HCT116 (cell line): ENCODE measurements around the gene NNT. TPM values are rescaled to one million over a fixed set of nuclear protein-coding genes. Genes with fewer than 3 reads are reported as not detected.

Experiments
- ATAC-seq: fragments of 200-7000 bp; cut with Tn5 transposase; 2 replicates; pipeline ENCODE4 v1.9.1; 2020; ENCODE audit warnings: mild to moderate bottlenecking, moderate library complexity
- BruUV-seq: library from RNA; stranded (reverse); fragments of 400-500 nt; replicated peaks from 2 replicates; lab custom pipeline; 2021; lab: Mats Ljungman, UMichigan
- CTCF ChIA-PET: fragments of 300-600 bp; sonication (Branson Sonifier 250); formaldehyde crosslinking; loops from one replicate; lab custom pipeline; 2021; ENCODE audit warnings: antibody characterized with exemption; lab: Charles Lee
- POLR2A ChIA-PET: fragments of 300-600, 350-600 bp; sonication (Branson Sonifier 250); formaldehyde crosslinking; loops from one replicate; lab custom pipeline; 2021; ENCODE audit warnings: antibody characterized with exemption; lab: Charles Lee
- RAD21 ChIA-PET, 2 experiments: fragments of 300-600 bp; sonication (Branson Sonifier 250); formaldehyde crosslinking; loops; one replicate each; lab custom pipeline; 2023; ENCODE audit warnings: low total read pairs in 2 of 2; ENCODE audit not compliant: uncharacterized antibody in 2 of 2, unreplicated experiment in 2 of 2, low non-redundant PET in 1 of 2; lab: Charles Lee
- DNase-seq: peaks from one replicate; pipeline ENCODE4 v3.0.0-alpha.2; 2010; ENCODE audit warnings: low read depth, low spot score
- H2AFZ ChIP-seq: fragments of 200-600 bp; shearing (Covaris generic), sonication (generic); 2 replicates; pipeline ENCODE4 v1.6.1; 2017; ENCODE audit warnings: low read depth, mixed run types, mixed read lengths, antibody characterized with exemption, low read length; ENCODE audit not compliant: poor library complexity, severe bottlenecking
- H3K27ac ChIP-seq: 2 replicates; pipeline ENCODE4 v1.5.1; 2012; ENCODE audit warnings: low read depth, low read length
- H3K27me3 ChIP-seq: fragments of 200-600 bp; sonication (generic); 2 replicates; pipeline ENCODE4 v1.6.1; 2016; ENCODE audit warnings: mixed run types, low read length, mixed read lengths; ENCODE audit not compliant: insufficient read depth
- H3K36me3 ChIP-seq, 2 experiments: fragments of 200-500 bp in 1 of 2; fragments of 200-600 bp in 1 of 2; sonication (Bioruptor generic) in 1 of 2; sonication (generic) in 1 of 2; 2 replicates each; pipeline versions ENCODE4 v1.5.1 to v1.6.1; 2014 to 2016; ENCODE audit warnings: low read length in 2 of 2, inconsistent platforms in 1 of 2, mixed read lengths in 1 of 2, mixed run types in 1 of 2; ENCODE audit not compliant: insufficient read depth in 2 of 2, control insufficient read depth in 1 of 2
- H3K4me1 ChIP-seq, 2 experiments: fragments of 200-600 bp in 1 of 2; sonication (generic) in 1 of 2; 2 replicates each; pipeline versions ENCODE4 v1.5.1 to v1.6.1; 2012 to 2017; ENCODE audit warnings: low read length in 2 of 2, inconsistent platforms in 1 of 2, mild to moderate bottlenecking in 1 of 2, mixed read lengths in 1 of 2, mixed run types in 1 of 2, moderate library complexity in 1 of 2; ENCODE audit not compliant: insufficient read depth in 2 of 2, control insufficient read depth in 1 of 2
- H3K4me2 ChIP-seq: fragments of 200-600 bp; sonication (generic); 2 replicates; pipeline ENCODE4 v1.6.1; 2017; ENCODE audit warnings: mixed run types, low read length, mixed read lengths
- H3K4me3 ChIP-seq, 2 experiments: fragments of 200-600 bp in 1 of 2; sonication (generic) in 1 of 2; replicated peaks in 1 of 2; 2 replicates each; pipeline ENCODE4 v1.5.1; 2011 to 2016; ENCODE audit warnings: low read length in 2 of 2, control low read depth in 1 of 2, low read depth in 1 of 2, mild to moderate bottlenecking in 1 of 2, mixed read lengths in 1 of 2, mixed run types in 1 of 2
- H3K79me2 ChIP-seq: fragments of 200-600 bp; sonication (generic); 2 replicates; pipeline ENCODE4 v1.6.1; 2017; ENCODE audit warnings: mild to moderate bottlenecking, mixed run types, low read length, moderate library complexity, mixed read lengths; ENCODE audit not compliant: insufficient read depth
- H3K9ac ChIP-seq: fragments of 200-600 bp; sonication (generic); 2 replicates; pipeline ENCODE4 v1.6.1; 2016; ENCODE audit warnings: low read length, mixed read lengths
- H3K9me2 ChIP-seq: fragments of 200-600 bp; sonication (generic), shearing (Covaris generic); 2 replicates; pipeline ENCODE4 v1.6.1; 2017; ENCODE audit warnings: mixed run types, mild to moderate bottlenecking, moderate library complexity; ENCODE audit not compliant: insufficient read depth
- H3K9me3 ChIP-seq, 2 experiments: fragments of 200-500 bp in 1 of 2; fragments of 200-600 bp in 1 of 2; sonication (Bioruptor generic) in 1 of 2; sonication (generic) in 1 of 2; 2 replicates each; pipeline ENCODE4 v1.6.1; 2014 to 2017; ENCODE audit warnings: low read length in 2 of 2, mixed read lengths in 2 of 2, inconsistent platforms in 1 of 2, low read depth in 1 of 2, mild to moderate bottlenecking in 1 of 2, mixed run types in 1 of 2, moderate library complexity in 1 of 2; ENCODE audit not compliant: control insufficient read depth in 1 of 2, insufficient read depth in 1 of 2
- H4K20me1 ChIP-seq: fragments of 200-600 bp; sonication (generic), shearing (Covaris generic); 2 replicates; pipeline ENCODE4 v1.6.1; 2017; ENCODE audit warnings: mixed run types, mild to moderate bottlenecking, moderate library complexity; ENCODE audit not compliant: insufficient read depth
- ATF3 ChIP-seq: IDR thresholded peaks from 2 replicates; pipeline ENCODE4 v1.6.1; 2012
- CBX3 ChIP-seq: IDR thresholded peaks from 2 replicates; pipeline ENCODE4 v1.6.1; 2012; ENCODE audit warnings: low read depth
- ELF1 ChIP-seq: IDR thresholded peaks from 2 replicates; pipeline ENCODE4 v1.6.1; 2012; ENCODE audit warnings: low read depth, borderline replicate concordance
- FOSL1 ChIP-seq: IDR thresholded peaks from 2 replicates; pipeline ENCODE4 v1.6.1; 2012; ENCODE audit warnings: low read depth
- POLR2A ChIP-seq: IDR thresholded peaks from 2 replicates; pipeline ENCODE4 v1.7.0; 2011; ENCODE audit warnings: borderline replicate concordance; ENCODE audit not compliant: insufficient read depth, insufficient read length; ENCODE audit errors: extremely low read depth
- REST ChIP-seq: IDR thresholded peaks from 2 replicates; pipeline ENCODE4 v1.6.1; 2012; ENCODE audit warnings: low read depth
- SIN3A ChIP-seq: IDR thresholded peaks from 2 replicates; pipeline ENCODE4 v1.6.1; 2012; ENCODE audit warnings: low read depth
- SP1 ChIP-seq: IDR thresholded peaks from 2 replicates; pipeline ENCODE4 v1.6.1; 2012; ENCODE audit warnings: low read depth
- intact Hi-C: fragments of 100-400 bp; cut with micrococcal nuclease; formaldehyde crosslinking; loops from 2 replicates; pipeline ENCODE4 v1.10.0; 2022
- total RNA-seq: library from RNA; stranded (reverse); gene quantifications from one replicate; pipeline ENCODE4 v1.2.1, GENCODE V29; 2021; ENCODE audit not compliant: unreplicated experiment

The NNT gene
- total RNA-seq, 1 experiment from 2014 or later, result 0.32 TPM

- no peak for TF ChIP-seq REST
- TF ChIP-seq POLR2A, result no peak
- no peak for TF ChIP-seq SIN3A
- no peak for TF ChIP-seq ATF3
These were observed 55.5 kb downstream of the NNT start (continued) for GRCh38 chr5:43658509-43658908.

- H4K20me1 ChIP-seq, result no peaks in the 10 kb centered on the region
- POLR2A ChIA-PET, result no interaction called here
- no TSS peak for BruUV-seq
- RAD21 ChIA-PET, result no interaction called here
- TF ChIP-seq FOSL1, result no peak
- TF ChIP-seq ATF3, result no peak
- TF ChIP-seq ELF1, result no peak
- TF ChIP-seq CBX3, result no peak
- no peak for TF ChIP-seq SP1
- TF ChIP-seq, all 23 proteins: peak for 0
- no peak for ATAC-seq
- H3K9ac ChIP-seq, result no peak overlapping the region
- no peaks in the 10 kb centered on the region for H3K9me3 ChIP-seq
- no peaks in the 10 kb centered on the region for H3K79me2 ChIP-seq
- intact Hi-C loops, result no loop called here
- no peak overlapping the region for H2AFZ ChIP-seq
- no peaks in the 10 kb centered on the region for H3K36me3 ChIP-seq
- CTCF ChIA-PET, result no interaction called here
- no peak overlapping the region for H3K27ac ChIP-seq
- H3K9me2 ChIP-seq, result no peaks in the 10 kb centered on the region
- no peak for DNase-seq
- H3K4me1 ChIP-seq, result no peaks in the 10 kb centered on the region
- H3K27me3 ChIP-seq, result no peaks in the 10 kb centered on the region
- no peak overlapping the region for H3K4me3 ChIP-seq
- H3K4me2 ChIP-seq, result no peak overlapping the region
These were observed 56.1 kb downstream of the NNT start for GRCh38 chr5:43659075-43659474.
